Fibroblast of the aortic adventitia (primary cell): ENCODE results near the gene C11orf97. TPM values are rescaled to one million over a fixed set of nuclear protein-coding genes. Genes with fewer than 3 reads are reported as not detected.

ENCODE experiments used
- DNase-seq: peaks from one replicate; pipeline ENCODE4 v3.0.0-alpha.2; 2010; ENCODE audit warnings: low read depth
- H3K4me3 ChIP-seq: 2 replicates; pipeline ENCODE4 v1.5.1; 2011; ENCODE audit warnings: low read depth, mild to moderate bottlenecking, control low read depth, low read length, moderate library complexity
- total RNA-seq: library from RNA; depleted of rRNA; stranded (reverse); fragments of >200 nt; gene quantifications from 2 replicates; pipeline ENCODE4 v1.2.3, GENCODE V29; 2012; ENCODE audit warnings: low replicate concordance
- TF ChIP-seq, protein P1 (sequence below): IDR thresholded peaks from 2 replicates; pipeline ENCODE4 v1.5.1; 2011; ENCODE audit warnings: mild to moderate bottlenecking, low read length, control low read depth, inconsistent platforms; ENCODE audit not compliant: insufficient read depth

The C11orf97 gene
- not detected in 2 replicates for total RNA-seq

DNA sequence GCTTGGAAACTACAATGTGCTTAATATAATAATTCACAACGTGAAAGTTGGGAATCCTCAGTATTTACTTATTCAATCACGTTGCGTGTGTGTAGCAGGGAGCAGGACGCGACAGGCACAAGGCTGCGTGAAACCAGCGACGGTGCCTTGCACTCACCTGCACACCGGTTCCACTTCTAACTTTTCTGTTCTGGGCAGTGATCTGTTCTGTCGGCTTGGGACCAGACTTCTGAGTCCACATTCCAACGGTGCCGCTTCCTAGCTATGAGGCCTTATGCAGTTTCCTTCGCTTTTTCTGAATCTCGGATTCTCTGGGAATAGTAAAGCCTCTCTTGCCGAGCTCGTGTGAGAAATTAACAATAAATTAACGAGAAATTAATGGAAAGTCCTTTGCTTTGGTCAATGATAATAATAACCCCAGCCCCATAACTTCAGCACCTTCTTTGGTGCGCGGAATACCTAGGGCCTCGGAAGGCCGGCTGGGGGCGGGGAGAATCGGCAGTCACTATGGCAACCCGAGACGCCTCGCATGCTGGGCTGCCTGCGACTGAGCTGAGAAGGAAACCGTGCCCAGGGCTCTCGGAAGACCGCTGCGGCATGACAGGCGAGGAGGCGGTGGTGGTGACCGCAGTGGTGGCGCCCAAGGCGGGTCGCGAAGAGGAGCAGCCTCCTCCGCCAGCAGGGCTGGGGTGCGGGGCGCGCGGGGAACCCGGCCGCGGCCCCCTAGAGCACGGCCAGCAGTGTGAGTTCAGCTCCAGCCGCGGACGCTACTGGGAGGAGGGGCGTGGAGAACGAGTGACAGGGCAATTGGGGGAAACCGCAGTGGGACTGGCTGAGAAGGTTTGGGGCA lies at the start of gene C11orf97:
TSS of gene C11orf97 (plus strand) at position 530 of the 850 bp plus-strand sequence. CDS start at position 598, 68 bp downstream.
- TF ChIP-seq, protein P1, sequence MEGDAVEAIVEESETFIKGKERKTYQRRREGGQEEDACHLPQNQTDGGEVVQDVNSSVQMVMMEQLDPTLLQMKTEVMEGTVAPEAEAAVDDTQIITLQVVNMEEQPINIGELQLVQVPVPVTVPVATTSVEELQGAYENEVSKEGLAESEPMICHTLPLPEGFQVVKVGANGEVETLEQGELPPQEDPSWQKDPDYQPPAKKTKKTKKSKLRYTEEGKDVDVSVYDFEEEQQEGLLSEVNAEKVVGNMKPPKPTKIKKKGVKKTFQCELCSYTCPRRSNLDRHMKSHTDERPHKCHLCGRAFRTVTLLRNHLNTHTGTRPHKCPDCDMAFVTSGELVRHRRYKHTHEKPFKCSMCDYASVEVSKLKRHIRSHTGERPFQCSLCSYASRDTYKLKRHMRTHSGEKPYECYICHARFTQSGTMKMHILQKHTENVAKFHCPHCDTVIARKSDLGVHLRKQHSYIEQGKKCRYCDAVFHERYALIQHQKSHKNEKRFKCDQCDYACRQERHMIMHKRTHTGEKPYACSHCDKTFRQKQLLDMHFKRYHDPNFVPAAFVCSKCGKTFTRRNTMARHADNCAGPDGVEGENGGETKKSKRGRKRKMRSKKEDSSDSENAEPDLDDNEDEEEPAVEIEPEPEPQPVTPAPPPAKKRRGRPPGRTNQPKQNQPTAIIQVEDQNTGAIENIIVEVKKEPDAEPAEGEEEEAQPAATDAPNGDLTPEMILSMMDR = no peak
- no peak for DNase-seq
- peak within 1 kb of the TSS; percentile 68 for H3K4me3 ChIP-seq

- no peak for DNase-seq
Measured at GRCh38 chr11:94469416-94469815, 42.8 kb upstream of the C11orf97 start.

DNA sequence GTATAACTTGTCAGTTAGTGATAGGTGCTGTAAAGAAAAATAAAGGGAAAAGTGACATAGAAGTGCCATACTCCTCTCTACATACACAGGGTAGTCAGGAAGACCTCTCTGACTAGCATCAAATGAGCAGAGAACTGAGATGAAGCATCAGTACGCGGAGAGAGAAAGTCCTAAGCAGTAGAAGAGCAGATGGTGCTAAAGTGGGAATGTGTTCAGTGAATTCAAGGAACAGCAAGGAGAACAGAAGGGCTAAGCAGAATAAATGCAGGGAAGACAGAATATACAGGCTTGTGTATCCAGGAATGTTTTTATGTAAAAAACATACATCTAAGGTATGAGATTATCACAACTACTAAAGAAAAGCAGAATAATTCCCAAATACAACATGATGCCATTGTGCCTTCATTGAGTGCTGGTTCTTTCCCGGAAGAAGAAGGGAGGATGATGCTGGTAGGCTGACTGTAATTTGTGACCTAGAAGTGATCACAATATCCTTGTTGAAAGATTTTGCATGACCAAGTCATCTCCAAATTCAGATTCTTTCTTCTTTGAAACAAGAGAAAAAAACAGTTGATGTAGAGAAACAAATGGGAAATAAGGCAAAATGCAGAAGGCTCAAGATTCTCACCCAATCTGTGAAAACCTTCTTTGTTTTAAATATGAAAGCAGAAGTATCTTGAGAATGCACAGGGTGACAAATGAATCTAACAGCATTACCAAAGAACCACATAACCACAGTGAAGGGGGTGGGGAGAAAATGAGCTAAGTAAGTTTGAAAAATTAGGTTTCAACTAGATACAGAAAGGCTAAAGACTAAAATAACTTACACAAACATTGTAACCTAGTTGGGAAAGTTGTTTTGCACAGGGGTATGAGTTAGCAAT lies 39.1 kb upstream of the C11orf97 start:
- no peak overlapping the region for H3K4me3 ChIP-seq
- TF ChIP-seq, protein P1 = no peak
- peak; percentile 4 for DNase-seq

More at GRCh38 chr11:94469416-94469815, 42.8 kb upstream of the C11orf97 start:
- TF ChIP-seq, protein P1 = no peak
- no peak overlapping the region for H3K4me3 ChIP-seq

GRCh38 chr11:94477624-94478023 lies 34.6 kb upstream of the C11orf97 start:
- no peak for DNase-seq
- H3K4me3 ChIP-seq = no peak overlapping the region
- TF ChIP-seq, protein P1 = no peak

DNA sequence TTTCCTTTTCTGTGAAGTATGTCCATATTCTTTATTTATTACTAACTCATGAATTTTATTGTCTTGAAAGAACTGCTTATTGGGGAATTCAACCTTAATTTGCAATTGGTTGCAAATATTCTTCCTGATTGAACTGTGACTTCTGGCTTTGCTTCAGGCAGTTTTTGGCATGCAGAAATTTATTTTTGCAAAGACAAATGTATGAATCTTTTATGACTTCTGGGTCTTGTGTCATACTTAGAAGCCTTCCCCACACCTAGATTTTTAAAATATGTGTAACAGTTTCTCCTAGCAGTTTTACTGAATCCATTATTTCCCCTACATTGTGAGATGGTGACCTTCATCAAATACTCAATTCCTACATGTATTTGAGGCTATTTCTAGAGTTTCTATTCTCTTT lies 30.9 kb upstream of the C11orf97 start:
- no peak overlapping the region for H3K4me3 ChIP-seq
- TF ChIP-seq, protein P1 = no peak
- no peak for DNase-seq

- TF ChIP-seq, protein P1 = no peak
- no peak overlapping the region for H3K4me3 ChIP-seq
- no peak for DNase-seq
Measured at GRCh38 chr11:94486068-94486467, 26.2 kb upstream of the C11orf97 start.
